Measurements from ENCODE around the gene RNLS. TPM values are rescaled to one million over a fixed set of nuclear protein-coding genes. Genes with fewer than 3 reads are reported as not detected.

Gene RNLS
- total RNA-seq, 4 donors from 2014 or later = 7.8 to 37.2 (median 26.2) TPM

DNA sequence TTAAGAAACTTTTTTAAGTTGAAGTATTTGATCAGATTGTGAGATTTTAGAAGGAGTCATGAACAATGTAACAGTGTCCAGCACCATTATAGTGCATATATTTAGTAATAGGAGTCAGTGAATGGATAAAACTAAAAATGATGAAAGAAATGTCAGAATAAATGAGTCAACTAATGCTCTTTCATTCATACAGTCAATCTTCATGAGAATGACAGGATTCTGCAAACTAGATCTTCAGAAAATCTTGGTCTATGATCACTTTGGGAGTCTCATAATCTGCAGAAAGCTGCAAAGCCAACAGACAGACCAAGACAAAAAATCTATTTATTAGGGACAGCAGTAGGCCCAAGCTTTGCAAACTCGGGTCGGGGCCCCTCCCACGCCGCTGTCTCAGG lies 710 bp downstream of the RNLS start:
- TF ChIP-seq POLR2A (IDR thresholded peaks at IDR 0.05) = no peak
- TF ChIP-seq EP300 (IDR thresholded peaks at IDR 0.05) = no peak
- TF ChIP-seq, protein P1, sequence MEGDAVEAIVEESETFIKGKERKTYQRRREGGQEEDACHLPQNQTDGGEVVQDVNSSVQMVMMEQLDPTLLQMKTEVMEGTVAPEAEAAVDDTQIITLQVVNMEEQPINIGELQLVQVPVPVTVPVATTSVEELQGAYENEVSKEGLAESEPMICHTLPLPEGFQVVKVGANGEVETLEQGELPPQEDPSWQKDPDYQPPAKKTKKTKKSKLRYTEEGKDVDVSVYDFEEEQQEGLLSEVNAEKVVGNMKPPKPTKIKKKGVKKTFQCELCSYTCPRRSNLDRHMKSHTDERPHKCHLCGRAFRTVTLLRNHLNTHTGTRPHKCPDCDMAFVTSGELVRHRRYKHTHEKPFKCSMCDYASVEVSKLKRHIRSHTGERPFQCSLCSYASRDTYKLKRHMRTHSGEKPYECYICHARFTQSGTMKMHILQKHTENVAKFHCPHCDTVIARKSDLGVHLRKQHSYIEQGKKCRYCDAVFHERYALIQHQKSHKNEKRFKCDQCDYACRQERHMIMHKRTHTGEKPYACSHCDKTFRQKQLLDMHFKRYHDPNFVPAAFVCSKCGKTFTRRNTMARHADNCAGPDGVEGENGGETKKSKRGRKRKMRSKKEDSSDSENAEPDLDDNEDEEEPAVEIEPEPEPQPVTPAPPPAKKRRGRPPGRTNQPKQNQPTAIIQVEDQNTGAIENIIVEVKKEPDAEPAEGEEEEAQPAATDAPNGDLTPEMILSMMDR (IDR thresholded peaks at IDR 0.05) = no peak
- H3K27me3 ChIP-seq = no peaks in the 10 kb centered on the region
- peak overlapping the region; percentile 91 to 96 (median 93) for H3K27ac ChIP-seq
- peaks cover 0 to 12% (median 0%) of the 10 kb centered on the region in 4 donors for H3K4me1 ChIP-seq
- no peaks in the 10 kb centered on the region for H3K9me3 ChIP-seq
- DNase-seq (ENCODE audit: low spot score in 2 of 2) = no peak
- no peaks in the 10 kb centered on the region for H3K36me3 ChIP-seq
- peak overlapping the region; percentile 72 to 86 (median 73) for H3K4me3 ChIP-seq
- 5 to 14% methylated on average over 4 of the region's 4 CpGs for WGBS, 2 donors

DNA sequence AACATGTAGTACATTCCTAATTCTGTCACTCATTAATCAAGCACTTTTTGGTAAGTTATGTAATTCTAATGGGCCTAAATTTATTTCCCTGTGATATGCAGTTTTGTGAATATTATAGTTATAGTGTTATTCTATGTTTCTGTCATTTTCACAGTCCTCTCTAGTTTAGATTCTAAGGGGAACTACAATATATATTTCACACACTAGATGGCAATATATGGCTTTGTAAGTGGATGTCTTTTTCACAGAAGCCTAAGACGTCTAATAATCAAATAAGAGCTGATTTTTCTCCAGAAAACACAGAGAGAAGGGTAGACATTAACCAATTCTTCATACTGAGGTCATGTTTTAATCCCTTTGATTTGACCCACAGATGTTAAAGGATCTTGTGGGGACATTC lies 18.0 kb downstream of the RNLS start:
- TF ChIP-seq, protein P1 (IDR thresholded peaks at IDR 0.05) = peak in 3 of 5 experiments; percentile 21 to 38 (median 31)
- no peak for TF ChIP-seq EP300 (IDR thresholded peaks at IDR 0.05)
- TF ChIP-seq POLR2A (IDR thresholded peaks at IDR 0.05) = no peak
- no peak for DNase-seq (ENCODE audit: low spot score in 2 of 2)
- Histone ChIP-seq H3K4me3 (no peak overlapping the region), H3K4me1 (peaks cover 0 to 6% (median 0%) of the 10 kb centered on the region in 4 donors), H3K27ac (no peak overlapping the region), H3K9me3 (no peaks in the 10 kb centered on the region), H3K27me3 (no peaks in the 10 kb centered on the region), H3K36me3 (no peaks in the 10 kb centered on the region)
- WGBS, 2 donors = 0 to 6% methylated on average over 1 of the region's 1 CpG

DNA sequence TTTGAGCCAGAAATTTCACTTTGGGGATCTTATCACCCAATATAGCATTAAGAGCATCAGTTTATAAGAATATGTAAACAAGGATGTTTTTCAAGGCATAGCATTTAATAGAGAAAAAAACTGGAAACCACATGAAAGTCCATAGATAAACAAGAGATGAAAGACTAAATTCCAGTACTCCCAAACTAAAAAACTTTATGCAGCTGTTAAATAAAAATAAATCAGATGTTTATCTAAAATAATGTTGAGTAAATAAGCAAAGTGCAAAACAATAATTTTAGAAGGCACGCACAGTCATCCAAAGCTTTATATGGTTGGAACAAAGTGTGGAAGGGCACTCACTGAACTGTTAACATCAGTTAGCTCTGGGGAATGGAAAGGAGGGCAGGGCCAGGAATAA lies 21.0 kb downstream of the RNLS start:
- DNase-seq (ENCODE audit: low spot score in 2 of 2) = no peak
- 86 to 95% methylated on average over 1 of the region's 1 CpG for WGBS, 2 donors
- H3K36me3 ChIP-seq = no peaks in the 10 kb centered on the region
- TF ChIP-seq POLR2A (IDR thresholded peaks at IDR 0.05) (no peak), EP300 (IDR thresholded peaks at IDR 0.05) (no peak)
- TF ChIP-seq, protein P1 (IDR thresholded peaks at IDR 0.05) = no peak
- no peak overlapping the region for H3K4me3 ChIP-seq
- H3K27ac ChIP-seq = no peak overlapping the region
- H3K4me1 ChIP-seq = peaks cover 0 to 15% (median 0%) of the 10 kb centered on the region in 4 donors
- H3K27me3 ChIP-seq = no peaks in the 10 kb centered on the region
- H3K9me3 ChIP-seq = no peaks in the 10 kb centered on the region

GRCh38 chr10:88557658-88558057 lies 25.5 kb downstream of the RNLS start:
- H3K9me3 ChIP-seq = no peaks in the 10 kb centered on the region
- H3K4me3 ChIP-seq = no peak overlapping the region
- peak overlapping the region in 1 of 4 donors; percentile 16 for H3K27ac ChIP-seq
- no peak for DNase-seq (ENCODE audit: low spot score in 2 of 2)
- H3K27me3 ChIP-seq = no peaks in the 10 kb centered on the region
- H3K36me3 ChIP-seq = no peaks in the 10 kb centered on the region
- peaks cover 0 to 22% (median 0%) of the 10 kb centered on the region in 4 donors for H3K4me1 ChIP-seq
- TF ChIP-seq, protein P1 (IDR thresholded peaks at IDR 0.05) = no peak
- no peak for TF ChIP-seq POLR2A (IDR thresholded peaks at IDR 0.05)
- TF ChIP-seq EP300 (IDR thresholded peaks at IDR 0.05) = no peak
- WGBS, 2 donors = 43 to 48% methylated on average over 2 of the region's 2 CpGs

DNA sequence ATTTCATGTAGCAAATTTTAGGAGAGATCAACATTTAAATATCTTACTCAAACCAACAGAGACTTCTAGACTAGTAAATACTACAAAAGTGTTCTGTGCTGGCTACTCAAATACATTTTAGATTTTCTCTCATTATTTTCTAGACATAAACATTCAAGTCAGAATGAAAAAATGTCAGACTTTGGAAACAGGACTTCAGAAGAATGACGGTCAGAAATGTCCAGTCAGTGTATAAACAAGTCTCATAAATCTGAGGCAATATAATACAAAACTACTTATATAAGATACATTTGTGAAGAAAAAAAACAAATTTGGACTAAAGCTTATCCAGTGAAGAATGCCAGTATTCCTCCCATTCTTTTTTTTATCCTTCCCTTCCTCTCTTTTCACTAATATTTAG lies 25.9 kb downstream of the RNLS start:
- Histone ChIP-seq H3K9me3 (no peaks in the 10 kb centered on the region), H3K27ac (peak overlapping the region in 2 of 4 donors; percentile 15 to 16), H3K4me1 (peaks cover 0 to 23% (median 0%) of the 10 kb centered on the region in 4 donors), H3K4me3 (no peak overlapping the region), H3K36me3 (no peaks in the 10 kb centered on the region), H3K27me3 (no peaks in the 10 kb centered on the region)
- no peak for DNase-seq (ENCODE audit: low spot score in 2 of 2)
- TF ChIP-seq, protein P1 (IDR thresholded peaks at IDR 0.05) = no peak
- TF ChIP-seq EP300 (IDR thresholded peaks at IDR 0.05) (no peak), POLR2A (IDR thresholded peaks at IDR 0.05) (no peak)
- WGBS, 2 donors = 42 to 53% methylated on average over 1 of the region's 1 CpG

Data from tibial nerve (tissue), 4 donors.